Thyroid gland (tissue), 4 donors: Measurements from ENCODE around the gene SOCS4.
"Not testable (repeated sequence)": the region's sequence is repeated elsewhere in the genome, so short reads cannot be mapped to it uniquely, and the experiment has no call there.

Source experiments
- CTCF ChIP-seq, 6 experiments: fragments of 200-600 bp in 3 of 6; fragments of 450-650 bp in 3 of 6; sonication (generic) in 3 of 6; IDR thresholded peaks; one replicate each; pipeline ENCODE4 v1.5.1; 2016 to 2019; ENCODE audit warnings: antibody characterized with exemption in 6 of 6, mild to moderate bottlenecking in 2 of 6, inconsistent platforms in 1 of 6, moderate library complexity in 1 of 6
- POLR2A ChIP-seq, 2 donors: fragments of 450-650 bp; IDR thresholded peaks; one replicate each; pipeline ENCODE4 v1.6.1; 2017; ENCODE audit warnings: antibody characterized with exemption in 2 of 2, mild to moderate bottlenecking in 2 of 2, moderate library complexity in 1 of 2

- TF ChIP-seq CTCF, POLR2A (IDR thresholded peaks at IDR 0.05): not testable (repeated sequence)
Measured at GRCh38 chr14:55037995-55038394, 11.0 kb downstream of the SOCS4 start.
